Lower leg skin (tissue), 4 donors: ENCODE results near the gene PTGR3. TPM values are rescaled to one million over a fixed set of nuclear protein-coding genes. Genes with fewer than 3 reads are reported as not detected.

ENCODE experiments used
- DNase-seq, 2 donors: peaks; one replicate each; pipeline ENCODE4 v3.0.0-alpha.2; 2019; ENCODE audit warnings: low spot score in 2 of 2
- H3K4me3 ChIP-seq: fragments of 200-600 bp; sonication (generic); 2 replicates; pipeline ENCODE4 v1.5.1; 2017; ENCODE audit warnings: mild to moderate bottlenecking, low read depth; ENCODE audit not compliant: poor library complexity, severe bottlenecking
- CTCF ChIP-seq, 3 donors: fragments of 450-650 bp; IDR thresholded peaks; one replicate each; pipeline ENCODE4 v1.5.1; 2016; ENCODE audit warnings: antibody characterized with exemption in 3 of 3, mild to moderate bottlenecking in 3 of 3, moderate library complexity in 2 of 3
- POLR2A ChIP-seq, 2 donors: fragments of 450-650 bp; IDR thresholded peaks; one replicate each; pipeline ENCODE4 v1.6.1; 2016 to 2017; ENCODE audit warnings: antibody characterized with exemption in 2 of 2, mild to moderate bottlenecking in 1 of 2, moderate library complexity in 1 of 2
- WGBS, 2 donors: methylation state at CpG; one replicate each; pipeline ENCODE4 v1.1.5; 2018; 5-methylcytosine and 5-hydroxymethylcytosine counted together
- intact Hi-C: fragments of 100-400 bp; cut with DNase I; formaldehyde crosslinking; loops from one replicate; pipeline ENCODE4 v1.15.0; 2023; ENCODE audit warnings: low total_unique reads
- total RNA-seq, 4 donors: library from RNA; depleted of rRNA; stranded (reverse); fragments of >200 nt; gene quantifications; one replicate each; pipeline ENCODE4 v1.1.0, GENCODE V29; 2016

PTGR3 gene
- total RNA-seq, 4 donors from 2014 or later, result 11.7 to 29.3 (median 24.2) TPM

- intact Hi-C loops, result no loop called here
- H3K4me3 ChIP-seq, result peak overlapping the region; percentile 80
- TF ChIP-seq POLR2A (IDR thresholded peaks at IDR 0.05), result no peak
- DNase-seq, result peak in 1 of 2 donors; percentile 42
- WGBS, 2 donors, result 5 to 7% methylated on average over 26 of the region's 26 CpGs
Observed at GRCh38 chr18:75207310-75208154, 1.4 kb downstream of the PTGR3 start.

GRCh38 chr18:75206452-75207309, 2.3 kb downstream of the PTGR3 start:
- no peak for DNase-seq
- intact Hi-C loops, result no loop called here
- H3K4me3 ChIP-seq, result no peak overlapping the region
- no peak for TF ChIP-seq CTCF (IDR thresholded peaks at IDR 0.05)
- TF ChIP-seq POLR2A (IDR thresholded peaks at IDR 0.05), result no peak
- 79 to 84% methylated on average over 14 of the region's 14 CpGs for WGBS, 2 donors

- WGBS, 2 donors, result 79 to 83% methylated on average over 16 of the region's 16 CpGs
- TF ChIP-seq CTCF (IDR thresholded peaks at IDR 0.05), result no peak
- no peak for TF ChIP-seq POLR2A (IDR thresholded peaks at IDR 0.05)
- no peak for DNase-seq
- intact Hi-C loops, result no loop called here
- H3K4me3 ChIP-seq, result no peak overlapping the region
Observed at GRCh38 chr18:75205514-75206132, 3.3 kb downstream of the PTGR3 start.

- no peak for TF ChIP-seq CTCF (IDR thresholded peaks at IDR 0.05)
- no peak for TF ChIP-seq POLR2A (IDR thresholded peaks at IDR 0.05)
- intact Hi-C loops, result no loop called here
- DNase-seq, result no peak
Observed at GRCh38 chr18:75204732-75205513, 4.0 kb downstream of the PTGR3 start.

GRCh38 chr18:75204269-75204731, 4.6 kb downstream of the PTGR3 start:
- no peak overlapping the region for H3K4me3 ChIP-seq
- intact Hi-C loops, result no loop called here
- no peak for DNase-seq
- TF ChIP-seq POLR2A (IDR thresholded peaks at IDR 0.05) (no peak), CTCF (IDR thresholded peaks at IDR 0.05) (no peak)
- 20 to 21% methylated on average over 8 to 20 of the region's 35 CpGs for WGBS, 2 donors

More at GRCh38 chr18:75204732-75205513, 4.0 kb downstream of the PTGR3 start:
- WGBS, 2 donors, result 52 to 58% methylated on average over 41 to 55 of the region's 75 CpGs
- H3K4me3 ChIP-seq, result no peak overlapping the region
